ENCODE measurements around the gene HIKESHI.

GRCh38 chr11:86274503-86274902 is 27.5 kb upstream of the HIKESHI start:
- TF ChIP-seq, protein P1, sequence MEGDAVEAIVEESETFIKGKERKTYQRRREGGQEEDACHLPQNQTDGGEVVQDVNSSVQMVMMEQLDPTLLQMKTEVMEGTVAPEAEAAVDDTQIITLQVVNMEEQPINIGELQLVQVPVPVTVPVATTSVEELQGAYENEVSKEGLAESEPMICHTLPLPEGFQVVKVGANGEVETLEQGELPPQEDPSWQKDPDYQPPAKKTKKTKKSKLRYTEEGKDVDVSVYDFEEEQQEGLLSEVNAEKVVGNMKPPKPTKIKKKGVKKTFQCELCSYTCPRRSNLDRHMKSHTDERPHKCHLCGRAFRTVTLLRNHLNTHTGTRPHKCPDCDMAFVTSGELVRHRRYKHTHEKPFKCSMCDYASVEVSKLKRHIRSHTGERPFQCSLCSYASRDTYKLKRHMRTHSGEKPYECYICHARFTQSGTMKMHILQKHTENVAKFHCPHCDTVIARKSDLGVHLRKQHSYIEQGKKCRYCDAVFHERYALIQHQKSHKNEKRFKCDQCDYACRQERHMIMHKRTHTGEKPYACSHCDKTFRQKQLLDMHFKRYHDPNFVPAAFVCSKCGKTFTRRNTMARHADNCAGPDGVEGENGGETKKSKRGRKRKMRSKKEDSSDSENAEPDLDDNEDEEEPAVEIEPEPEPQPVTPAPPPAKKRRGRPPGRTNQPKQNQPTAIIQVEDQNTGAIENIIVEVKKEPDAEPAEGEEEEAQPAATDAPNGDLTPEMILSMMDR (IDR thresholded peaks at IDR 0.05) = no peak
- no peak for TF ChIP-seq POLR2A (IDR thresholded peaks at IDR 0.05)
